ENCODE measurements around the gene AGPAT4. TPM values are rescaled to one million over a fixed set of nuclear protein-coding genes. Genes with fewer than 3 reads are reported as not detected.

AGPAT4 gene
- polyA plus RNA-seq, 1 experiment: 3.7 TPM

DNA sequence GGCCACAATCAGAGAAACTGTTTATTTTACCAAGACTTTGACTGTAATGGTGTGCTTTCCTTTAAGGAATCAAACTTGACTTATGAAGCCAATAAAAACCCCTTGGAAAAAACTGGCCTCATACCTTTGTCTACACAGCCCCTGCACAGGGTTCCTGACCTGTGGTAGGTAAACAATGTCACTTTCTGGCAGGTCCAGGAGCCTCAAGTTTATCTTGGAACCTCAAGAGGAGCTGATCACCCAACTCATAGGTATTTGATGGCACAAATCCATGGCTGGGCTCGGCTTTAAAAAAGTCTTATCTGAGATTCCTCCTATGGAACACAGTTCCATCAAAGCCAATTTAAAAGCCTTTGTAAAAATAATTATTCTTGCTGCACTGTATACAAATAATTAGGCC, 61.0 kb downstream of the AGPAT4 start:
- ChIA-PET CTCF (no interaction called here), POLR2A (no interaction called here)
- TF ChIP-seq, protein P1, sequence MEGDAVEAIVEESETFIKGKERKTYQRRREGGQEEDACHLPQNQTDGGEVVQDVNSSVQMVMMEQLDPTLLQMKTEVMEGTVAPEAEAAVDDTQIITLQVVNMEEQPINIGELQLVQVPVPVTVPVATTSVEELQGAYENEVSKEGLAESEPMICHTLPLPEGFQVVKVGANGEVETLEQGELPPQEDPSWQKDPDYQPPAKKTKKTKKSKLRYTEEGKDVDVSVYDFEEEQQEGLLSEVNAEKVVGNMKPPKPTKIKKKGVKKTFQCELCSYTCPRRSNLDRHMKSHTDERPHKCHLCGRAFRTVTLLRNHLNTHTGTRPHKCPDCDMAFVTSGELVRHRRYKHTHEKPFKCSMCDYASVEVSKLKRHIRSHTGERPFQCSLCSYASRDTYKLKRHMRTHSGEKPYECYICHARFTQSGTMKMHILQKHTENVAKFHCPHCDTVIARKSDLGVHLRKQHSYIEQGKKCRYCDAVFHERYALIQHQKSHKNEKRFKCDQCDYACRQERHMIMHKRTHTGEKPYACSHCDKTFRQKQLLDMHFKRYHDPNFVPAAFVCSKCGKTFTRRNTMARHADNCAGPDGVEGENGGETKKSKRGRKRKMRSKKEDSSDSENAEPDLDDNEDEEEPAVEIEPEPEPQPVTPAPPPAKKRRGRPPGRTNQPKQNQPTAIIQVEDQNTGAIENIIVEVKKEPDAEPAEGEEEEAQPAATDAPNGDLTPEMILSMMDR (IDR thresholded peaks at IDR 0.05; ENCODE audit: insufficient read depth, low read depth, low read length): no peak
- Histone ChIP-seq H3K27me3 (ENCODE audit: control insufficient read depth, insufficient read depth, low read length) (no peaks in the 10 kb centered on the region), H3K4me3 (ENCODE audit: low read depth, low read length) (no peak overlapping the region), H3K36me3 (ENCODE audit: control insufficient read depth, insufficient read depth, low read length) (no peaks in the 10 kb centered on the region)
- no peak for DNase-seq (ENCODE audit: low read depth)

DNA sequence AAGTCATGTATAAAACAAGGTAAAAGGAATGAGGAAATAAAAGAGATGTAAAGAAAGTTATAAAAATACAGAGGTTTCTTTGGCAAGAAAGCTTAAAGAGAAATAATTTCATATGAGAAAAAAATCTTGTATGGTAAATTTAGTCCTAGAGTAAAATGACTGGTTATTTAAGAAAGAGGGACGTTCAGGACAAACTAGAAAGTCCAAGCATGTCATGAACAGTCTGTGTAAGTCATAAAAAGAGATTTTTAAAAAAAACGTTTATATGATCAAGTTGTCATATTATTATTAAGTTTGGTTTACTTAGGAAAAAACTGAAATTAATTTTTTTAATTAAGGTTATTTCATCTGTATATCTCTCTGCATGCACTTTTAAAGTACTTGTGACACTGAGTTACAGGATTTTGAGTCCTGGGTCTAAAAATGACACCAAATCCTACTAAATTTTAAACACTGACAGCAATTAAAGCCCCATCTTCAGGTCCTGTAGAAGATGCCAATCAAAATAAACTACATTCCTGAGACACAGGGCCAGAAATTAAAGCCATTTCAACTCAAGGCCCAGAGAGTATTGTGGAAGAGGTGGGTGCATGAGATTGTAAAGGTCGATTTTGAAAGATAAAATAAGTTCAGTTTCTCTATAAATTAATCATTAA, 62.4 kb downstream of the AGPAT4 start:
- Histone ChIP-seq H3K36me3 (ENCODE audit: control insufficient read depth, insufficient read depth, low read length) (no peaks in the 10 kb centered on the region), H3K27me3 (ENCODE audit: control insufficient read depth, insufficient read depth, low read length) (no peaks in the 10 kb centered on the region), H3K4me3 (ENCODE audit: low read depth, low read length) (no peak overlapping the region)
- DNase-seq (ENCODE audit: low read depth): no peak
- CTCF ChIA-PET: no interaction called here
- TF ChIP-seq, protein P1 (IDR thresholded peaks at IDR 0.05; ENCODE audit: insufficient read depth, low read depth, low read length): no peak
- POLR2A ChIA-PET: no interaction called here

DNA sequence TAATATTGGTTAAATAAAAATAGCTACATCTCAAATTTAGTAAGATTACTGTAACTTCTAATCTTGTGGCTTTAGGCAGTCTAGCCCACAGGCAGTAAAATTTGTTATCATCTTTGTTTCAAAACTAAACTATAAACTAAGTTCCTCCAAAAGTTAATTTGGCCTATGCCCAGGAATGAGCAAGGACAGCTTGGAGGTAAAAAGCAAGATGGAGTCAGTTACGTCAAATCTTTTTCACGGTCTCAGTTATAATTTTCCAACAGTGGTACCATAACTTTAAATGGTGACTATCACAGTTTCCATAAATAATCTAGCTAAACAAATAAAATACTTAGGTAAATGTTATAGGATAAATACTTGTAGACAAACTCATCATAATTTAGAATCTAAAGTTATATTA, 63.0 kb downstream of the AGPAT4 start:
- ChIA-PET POLR2A (no interaction called here), CTCF (no interaction called here)
- TF ChIP-seq, protein P1 (IDR thresholded peaks at IDR 0.05; ENCODE audit: insufficient read depth, low read depth, low read length): no peak
- no peak overlapping the region for H3K4me3 ChIP-seq (ENCODE audit: low read depth, low read length)
- no peaks in the 10 kb centered on the region for H3K27me3 ChIP-seq (ENCODE audit: control insufficient read depth, insufficient read depth, low read length)
- DNase-seq (ENCODE audit: low read depth): no peak
- no peaks in the 10 kb centered on the region for H3K36me3 ChIP-seq (ENCODE audit: control insufficient read depth, insufficient read depth, low read length)

DNA sequence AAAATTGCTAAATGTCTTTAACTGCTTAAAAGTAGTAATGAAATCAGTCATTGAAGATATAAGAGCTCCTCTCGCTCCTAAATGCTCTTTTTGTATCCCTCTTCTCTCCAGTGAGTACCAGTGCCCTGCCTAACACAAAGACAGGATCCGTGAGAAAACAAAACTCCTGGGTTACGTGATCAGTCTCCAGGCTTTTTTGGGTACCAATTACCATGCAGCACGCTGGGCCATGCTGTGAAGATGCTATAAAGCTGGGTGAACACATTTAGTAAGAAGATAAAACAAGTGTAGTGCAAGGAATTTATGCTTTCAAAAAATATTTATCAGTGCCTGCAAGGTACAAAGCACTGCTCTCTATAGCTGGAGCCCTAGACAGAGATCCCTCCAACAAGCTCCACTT, 66.7 kb downstream of the AGPAT4 start:
- ChIA-PET POLR2A (no interaction called here), CTCF (interaction anchor here (0.9 kb wide), 1 partner anchor 12 kb away, joined by 3 read pairs; no protein-coding TSS in a partner anchor)
- Histone ChIP-seq H3K4me3 (ENCODE audit: low read depth, low read length) (no peak overlapping the region), H3K27me3 (ENCODE audit: control insufficient read depth, insufficient read depth, low read length) (no peaks in the 10 kb centered on the region), H3K36me3 (ENCODE audit: control insufficient read depth, insufficient read depth, low read length) (no peaks in the 10 kb centered on the region)
- DNase-seq (ENCODE audit: low read depth): no peak
- TF ChIP-seq, protein P1 (IDR thresholded peaks at IDR 0.05; ENCODE audit: insufficient read depth, low read depth, low read length): no peak

DNA sequence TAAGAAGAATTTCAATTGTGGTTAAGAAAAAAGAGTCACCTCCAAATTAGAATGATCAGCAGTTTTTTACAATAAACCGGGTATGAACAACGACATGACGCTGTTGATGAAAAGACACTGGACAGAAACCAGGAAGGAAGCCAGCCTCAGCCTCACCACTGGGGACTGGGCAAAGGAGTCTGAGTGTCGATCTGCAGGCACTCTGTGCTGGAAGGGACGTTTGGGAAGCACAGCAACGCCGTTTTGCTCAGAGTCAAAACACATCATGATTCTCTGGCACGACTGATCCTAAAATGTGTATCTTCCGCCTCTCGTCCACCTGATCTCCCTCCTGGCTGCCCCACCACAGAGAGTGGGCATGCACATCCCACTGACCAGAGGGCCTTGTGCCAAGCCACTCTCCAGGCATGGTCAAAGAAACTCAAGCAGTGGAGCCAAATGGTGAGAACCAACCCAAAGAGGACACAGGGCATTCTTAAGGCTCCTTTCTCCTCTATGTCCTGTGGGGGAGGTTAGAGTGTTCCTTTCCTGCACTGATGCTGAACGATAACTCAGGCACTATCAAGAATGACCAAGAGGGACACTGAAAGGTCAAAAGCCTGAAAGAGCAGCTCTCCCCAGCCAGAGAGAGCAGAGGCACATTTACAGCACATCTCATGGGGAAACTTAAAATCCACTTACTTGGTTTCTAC, 68.8 kb downstream of the AGPAT4 start:
- CTCF ChIA-PET: no interaction called here
- TF ChIP-seq, protein P1 (IDR thresholded peaks at IDR 0.05; ENCODE audit: insufficient read depth, low read depth, low read length): no peak
- H3K4me3 ChIP-seq (ENCODE audit: low read depth, low read length): no peak overlapping the region
- no peaks in the 10 kb centered on the region for H3K36me3 ChIP-seq (ENCODE audit: control insufficient read depth, insufficient read depth, low read length)
- POLR2A ChIA-PET: no interaction called here
- DNase-seq (ENCODE audit: low read depth): no peak
- H3K27me3 ChIP-seq (ENCODE audit: control insufficient read depth, insufficient read depth, low read length): no peaks in the 10 kb centered on the region
